HepG2 (cell line): Measurements from ENCODE around the gene MRPL18. TPM values are rescaled to one million over a fixed set of nuclear protein-coding genes. Genes with fewer than 3 reads are reported as not detected.

Source experiments
- ETV5 ChIP-seq: IDR thresholded peaks from 2 replicates; pipeline ENCODE4 v1.6.1; 2018; ENCODE audit warnings: missing biosample characterization, missing genetic modification reagents, inconsistent platforms, borderline replicate concordance
- GABPA ChIP-seq, 2 experiments: IDR thresholded peaks; 2 replicates each; pipeline ENCODE4 v1.6.1; 2011 to 2016; ENCODE audit warnings: low read depth in 2 of 2, low read length in 1 of 2, missing biosample characterization in 1 of 2, missing genetic modification characterization in 1 of 2
- HCFC1 ChIP-seq: fragments of 150-350 bp; IDR thresholded peaks from 2 replicates; pipeline ENCODE4 v1.6.1; 2014; ENCODE audit warnings: low read depth, low read length
- ISL2 ChIP-seq: sonication (generic); formaldehyde crosslinking; IDR thresholded peaks from 2 replicates; pipeline ENCODE4 v1.5.0; 2020; ENCODE audit warnings: missing genetic modification reagents
- NFYB ChIP-seq: sonication (generic); formaldehyde crosslinking; IDR thresholded peaks from 2 replicates; pipeline ENCODE4 v1.4.0; 2020; ENCODE audit warnings: missing genetic modification reagents
- PHF20 ChIP-seq: sonication (generic); formaldehyde crosslinking; IDR thresholded peaks from 2 replicates; pipeline ENCODE4 v1.5.0; 2020; ENCODE audit warnings: mild to moderate bottlenecking, missing genetic modification reagents
- RCOR2 ChIP-seq: IDR thresholded peaks from 2 replicates; pipeline ENCODE4 v1.6.1; 2016; ENCODE audit warnings: missing biosample characterization, missing genetic modification reagents
- REPIN1 ChIP-seq: sonication (generic); formaldehyde crosslinking; IDR thresholded peaks from 2 replicates; pipeline ENCODE4 v1.8.0; 2022; ENCODE audit warnings: missing genetic modification reagents, low read depth, mild to moderate bottlenecking, borderline replicate concordance
- ZNF12 ChIP-seq: sonication (generic); formaldehyde crosslinking; IDR thresholded peaks from 2 replicates; pipeline ENCODE4 v1.5.0; 2020; ENCODE audit warnings: missing genetic modification reagents
- ZNF138 ChIP-seq: sonication (generic); formaldehyde crosslinking; IDR thresholded peaks from 2 replicates; pipeline ENCODE4 v1.5.0; 2020; ENCODE audit warnings: mild to moderate bottlenecking, low read depth, missing genetic modification reagents
- ZNF256 ChIP-seq: sonication (generic); formaldehyde crosslinking; conservative IDR thresholded peaks from 2 replicates; pipeline ENCODE4 v1.4.0; 2020; ENCODE audit warnings: missing genetic modification reagents
- ZNF296 ChIP-seq: sonication (generic); formaldehyde crosslinking; conservative IDR thresholded peaks from 2 replicates; pipeline ENCODE4 v1.5.0; 2020; ENCODE audit warnings: mild to moderate bottlenecking, missing genetic modification reagents
- ZNF761 ChIP-seq: sonication (generic); formaldehyde crosslinking; conservative IDR thresholded peaks from 2 replicates; pipeline ENCODE4 v1.4.0; 2020; ENCODE audit warnings: mild to moderate bottlenecking, missing genetic modification reagents
- ZSCAN22 ChIP-seq: sonication (generic); formaldehyde crosslinking; IDR thresholded peaks from 2 replicates; pipeline ENCODE4 v1.4.0; 2020; ENCODE audit warnings: mild to moderate bottlenecking, missing genetic modification reagents
- polyA plus RNA-seq, 8 experiments: library from polyadenylated mRNA; depleted of rRNA in 3 of 8; stranded (reverse) in 7 of 8; unstranded in 1 of 8; fragments of >200 nt; fragmentation: Illumina TruSeq in 4 of 8; extraction: Trizol in 4 of 8; gene quantifications; 2 replicates each; pipeline versions ENCODE4 v1.2.1 to v1.2.3, GENCODE V29; 2011 to 2016; ENCODE audit warnings: low read depth in 4 of 8, missing spikeins in 1 of 8, mixed read lengths in 1 of 8; ENCODE audit not compliant: insufficient read depth in 1 of 8
- total RNA-seq, 5 experiments: library from RNA; depleted of rRNA; stranded (reverse); fragments of >200 nt; fragmentation: Illumina TruSeq; extraction: Trizol; gene quantifications; 2 replicates each; pipeline ENCODE4 v1.2.3, GENCODE V29; 2016; ENCODE audit warnings: low read depth in 1 of 5
- TF ChIP-seq, protein P1 (sequence below): fragments of 450-650 bp; IDR thresholded peaks from 2 replicates; pipeline ENCODE4 v1.6.1; 2016
- TF ChIP-seq, protein P2 (sequence below): sonication (generic); formaldehyde crosslinking; IDR thresholded peaks from 2 replicates; pipeline ENCODE4 v1.8.0; 2022; ENCODE audit warnings: mild to moderate bottlenecking, missing genetic modification reagents; ENCODE audit not compliant: insufficient replicate concordance
- TF ChIP-seq, protein P3 (sequence below): sonication (generic); formaldehyde crosslinking; IDR thresholded peaks from 2 replicates; pipeline ENCODE4 v1.4.0; 2020; ENCODE audit warnings: mild to moderate bottlenecking, missing genetic modification reagents

Gene MRPL18
- total and polyA plus RNA-seq, 2 of the 13 experiments (the other 11 are each of a cell fraction or from before 2014, with no cell fraction given) = 85.6 to 176 TPM

DNA sequence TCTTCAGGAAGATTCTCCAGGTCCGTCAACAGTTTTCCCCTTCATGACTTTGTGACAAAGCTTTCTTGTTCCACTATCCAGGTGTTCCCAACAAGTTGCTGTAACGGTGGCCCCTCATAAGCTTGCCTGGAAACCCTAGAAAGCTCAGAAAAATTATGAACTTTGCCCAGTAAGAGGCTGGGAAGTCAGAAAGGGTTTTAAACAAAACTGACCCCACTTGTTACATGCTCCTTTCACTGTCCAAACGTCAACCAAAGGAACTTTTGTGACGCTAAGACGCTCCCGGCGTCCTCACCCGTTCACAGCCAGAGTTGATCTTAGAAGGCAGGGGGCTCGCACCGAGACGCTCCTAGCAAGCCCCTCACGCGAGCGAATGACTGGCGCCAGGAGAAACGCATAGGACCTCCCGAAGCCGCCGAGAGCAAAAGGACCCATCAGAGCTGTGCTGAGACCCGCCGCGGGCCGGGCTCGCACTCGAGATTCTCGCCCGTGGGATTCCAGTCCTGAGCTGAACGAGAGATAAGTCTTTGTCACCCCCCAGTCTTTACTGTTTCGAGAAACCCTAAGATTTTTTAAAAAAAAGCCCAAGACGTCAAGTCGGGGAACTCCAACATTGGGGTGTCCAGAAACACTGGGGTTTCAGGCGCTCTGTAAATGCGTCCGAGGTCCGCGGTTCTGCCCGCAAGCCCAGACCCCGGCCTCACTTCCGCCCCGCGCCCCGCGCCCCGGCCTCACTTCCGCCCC, 29.0 kb upstream of the MRPL18 start (continued):
- TF ChIP-seq GABPA (IDR thresholded peaks at IDR 0.05; ENCODE audit: low read depth, low read length) = peak; percentile 78
- TF ChIP-seq GABPA (CRISPR knock-in tag; IDR thresholded peaks at IDR 0.05; ENCODE audit: low read depth) = peak; percentile 82
- TF ChIP-seq, protein P1, sequence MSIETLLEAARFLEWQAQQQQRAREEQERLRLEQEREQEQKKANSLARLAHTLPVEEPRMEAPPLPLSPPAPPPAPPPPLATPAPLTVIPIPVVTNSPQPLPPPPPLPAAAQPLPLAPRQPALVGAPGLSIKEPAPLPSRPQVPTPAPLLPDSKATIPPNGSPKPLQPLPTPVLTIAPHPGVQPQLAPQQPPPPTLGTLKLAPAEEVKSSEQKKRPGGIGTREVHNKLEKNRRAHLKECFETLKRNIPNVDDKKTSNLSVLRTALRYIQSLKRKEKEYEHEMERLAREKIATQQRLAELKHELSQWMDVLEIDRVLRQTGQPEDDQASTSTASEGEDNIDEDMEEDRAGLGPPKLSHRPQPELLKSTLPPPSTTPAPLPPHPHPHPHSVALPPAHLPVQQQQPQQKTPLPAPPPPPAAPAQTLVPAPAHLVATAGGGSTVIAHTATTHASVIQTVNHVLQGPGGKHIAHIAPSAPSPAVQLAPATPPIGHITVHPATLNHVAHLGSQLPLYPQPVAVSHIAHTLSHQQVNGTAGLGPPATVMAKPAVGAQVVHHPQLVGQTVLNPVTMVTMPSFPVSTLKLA = no peak
- TF ChIP-seq, protein P2, sequence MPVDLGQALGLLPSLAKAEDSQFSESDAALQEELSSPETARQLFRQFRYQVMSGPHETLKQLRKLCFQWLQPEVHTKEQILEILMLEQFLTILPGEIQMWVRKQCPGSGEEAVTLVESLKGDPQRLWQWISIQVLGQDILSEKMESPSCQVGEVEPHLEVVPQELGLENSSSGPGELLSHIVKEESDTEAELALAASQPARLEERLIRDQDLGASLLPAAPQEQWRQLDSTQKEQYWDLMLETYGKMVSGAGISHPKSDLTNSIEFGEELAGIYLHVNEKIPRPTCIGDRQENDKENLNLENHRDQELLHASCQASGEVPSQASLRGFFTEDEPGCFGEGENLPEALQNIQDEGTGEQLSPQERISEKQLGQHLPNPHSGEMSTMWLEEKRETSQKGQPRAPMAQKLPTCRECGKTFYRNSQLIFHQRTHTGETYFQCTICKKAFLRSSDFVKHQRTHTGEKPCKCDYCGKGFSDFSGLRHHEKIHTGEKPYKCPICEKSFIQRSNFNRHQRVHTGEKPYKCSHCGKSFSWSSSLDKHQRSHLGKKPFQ (CRISPR knock-in tag) = peak; percentile 34
- 0 out of 2 replicates have a peak, but pooled peaks have one; percentile 36 for TF ChIP-seq PHF20 (CRISPR knock-in tag)
- TF ChIP-seq HCFC1 = peak; percentile 11; the same call in 1 of the 2 replicates
- TF ChIP-seq, protein P3, sequence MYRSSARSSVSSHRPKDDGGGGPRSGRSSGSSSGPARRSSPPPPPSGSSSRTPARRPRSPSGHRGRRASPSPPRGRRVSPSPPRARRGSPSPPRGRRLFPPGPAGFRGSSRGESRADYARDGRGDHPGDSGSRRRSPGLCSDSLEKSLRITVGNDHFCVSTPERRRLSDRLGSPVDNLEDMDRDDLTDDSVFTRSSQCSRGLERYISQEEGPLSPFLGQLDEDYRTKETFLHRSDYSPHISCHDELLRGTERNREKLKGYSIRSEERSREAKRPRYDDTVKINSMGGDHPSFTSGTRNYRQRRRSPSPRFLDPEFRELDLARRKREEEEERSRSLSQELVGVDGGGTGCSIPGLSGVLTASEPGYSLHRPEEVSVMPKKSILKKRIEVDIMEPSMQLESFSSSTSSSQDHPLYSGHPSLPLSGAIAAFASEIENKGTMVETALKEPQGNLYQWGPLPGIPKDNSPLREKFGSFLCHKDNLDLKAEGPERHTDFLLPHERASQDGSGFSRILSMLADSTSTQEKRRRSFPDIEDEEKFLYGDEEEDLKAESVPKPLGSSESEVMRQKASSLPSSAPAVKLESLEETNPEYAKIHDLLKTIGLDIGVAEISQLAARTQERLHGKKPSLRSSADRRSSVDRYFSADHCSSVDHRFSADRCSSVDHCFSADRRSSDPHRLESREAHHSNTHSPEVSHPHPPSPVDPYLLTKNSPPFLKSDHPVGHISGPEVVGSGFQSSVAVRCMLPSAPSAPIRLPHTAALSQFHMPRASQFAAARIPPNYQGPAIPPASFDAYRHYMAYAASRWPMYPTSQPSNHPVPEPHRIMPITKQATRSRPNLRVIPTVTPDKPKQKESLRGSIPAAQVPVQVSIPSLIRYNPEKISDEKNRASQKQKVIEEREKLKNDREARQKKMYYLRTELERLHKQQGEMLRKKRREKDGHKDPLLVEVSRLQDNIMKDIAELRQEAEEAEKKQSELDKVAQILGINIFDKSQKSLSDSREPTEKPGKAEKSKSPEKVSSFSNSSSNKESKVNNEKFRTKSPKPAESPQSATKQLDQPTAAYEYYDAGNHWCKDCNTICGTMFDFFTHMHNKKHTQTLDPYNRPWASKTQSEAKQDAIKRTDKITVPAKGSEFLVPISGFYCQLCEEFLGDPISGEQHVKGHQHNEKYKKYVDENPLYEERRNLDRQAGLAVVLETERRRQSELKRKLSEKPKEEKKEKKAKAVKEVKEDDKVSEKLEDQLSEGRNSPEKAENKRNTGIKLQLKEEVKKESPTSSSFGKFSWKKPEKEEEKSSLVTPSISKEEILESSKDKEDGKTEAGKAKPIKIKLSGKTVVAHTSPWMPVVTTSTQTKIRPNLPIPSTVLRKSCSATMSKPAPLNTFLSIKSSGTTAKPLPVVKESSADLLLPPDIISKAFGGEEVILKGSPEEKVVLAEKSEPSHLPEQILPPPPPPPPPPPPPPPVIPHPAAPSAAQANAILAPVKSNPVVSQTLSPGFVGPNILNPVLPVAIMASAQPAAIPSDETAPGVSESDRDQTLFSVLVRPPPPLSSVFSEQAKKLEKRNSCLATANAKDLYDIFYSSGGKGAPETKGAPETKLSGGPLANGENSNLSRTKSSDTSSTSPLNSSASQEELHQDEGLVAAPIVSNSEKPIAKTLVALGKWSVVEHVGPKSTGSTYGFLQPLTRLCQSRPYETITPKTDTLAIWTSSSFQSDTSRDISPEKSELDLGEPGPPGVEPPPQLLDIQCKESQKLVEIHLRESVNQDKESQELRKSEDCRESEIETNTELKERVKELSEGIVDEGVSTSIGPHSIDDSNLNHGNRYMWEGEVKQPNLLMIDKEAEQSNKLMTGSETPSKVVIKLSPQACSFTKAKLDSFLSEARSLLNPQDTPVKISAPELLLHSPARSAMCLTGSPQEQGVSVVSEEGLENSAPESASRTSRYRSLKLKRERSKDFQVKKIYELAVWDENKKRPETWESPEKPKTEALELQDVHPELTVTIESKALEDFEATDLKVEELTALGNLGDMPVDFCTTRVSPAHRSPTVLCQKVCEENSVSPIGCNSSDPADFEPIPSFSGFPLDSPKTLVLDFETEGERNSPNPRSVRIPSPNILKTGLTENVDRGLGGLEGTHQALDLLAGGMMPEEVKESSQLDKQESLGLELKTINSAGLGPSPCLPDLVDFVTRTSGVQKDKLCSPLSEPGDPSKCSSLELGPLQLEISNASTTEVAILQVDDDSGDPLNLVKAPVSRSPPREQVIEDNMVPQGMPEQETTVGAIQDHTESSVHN = no peak
- TF ChIP-seq ZNF296 (CRISPR knock-in tag) = 0 out of 2 replicates have a peak, but pooled peaks have one; percentile 31
- 0 out of 2 replicates have a peak, but pooled peaks have one; percentile 8 for TF ChIP-seq ZNF12
- no peak; the same call in 1 of the 2 replicates for TF ChIP-seq NFYB (CRISPR knock-in tag)
- TF ChIP-seq ISL2 (CRISPR knock-in tag) = no peak
- no peak for TF ChIP-seq ZNF761
- TF ChIP-seq RCOR2 (CRISPR knock-in tag) = no peak
- TF ChIP-seq ZNF138 (CRISPR knock-in tag) = peak; percentile 39; the same call in 1 of the 2 replicates
- TF ChIP-seq ETV5 (CRISPR knock-in tag) = no peak
- peak; percentile 21 for TF ChIP-seq REPIN1 (CRISPR knock-in tag)
- no peak for TF ChIP-seq ZNF256 (CRISPR knock-in tag)
- 0 out of 2 replicates have a peak, but pooled peaks have one; percentile 6 for TF ChIP-seq ZSCAN22 (CRISPR knock-in tag)
